H1 (cell line): ENCODE data around the gene DAB2IP. TPM values are rescaled to one million over a fixed set of nuclear protein-coding genes. Genes with fewer than 3 reads are reported as not detected.

Experiments used
- CTCF ChIA-PET: fragments of 300-600 bp; sonication (Branson Sonifier 250); formaldehyde crosslinking; loops from one replicate; lab custom pipeline; 2021; ENCODE audit not compliant: partially characterized antibody; lab: Charles Lee
- POLR2A ChIA-PET: fragments of 300-600 bp; sonication (Branson Sonifier 250); formaldehyde crosslinking; loops from one replicate; lab custom pipeline; 2021; ENCODE audit warnings: inconsistent platforms; ENCODE audit not compliant: partially characterized antibody; lab: Charles Lee
- DNase-seq, 2 experiments: peaks; one replicate each; pipeline versions ENCODE4 v3.0.0 to v3.0.0-alpha.2; 2010 to 2022; ENCODE audit warnings: low spot score in 2 of 2, low read depth in 1 of 2, mixed read lengths in 1 of 2
- FAIRE-seq: peaks from 2 replicates; lab custom pipeline; 2011; peaks lifted over from hg19 to GRCh38; lab: Jason Lieb, UNC
- H2AFZ ChIP-seq: 2 replicates; pipeline ENCODE4 v1.8.1; 2012; ENCODE audit warnings: low read length, inconsistent platforms
- H2AK5ac ChIP-seq: 2 replicates; pipeline ENCODE4 v1.6.1; 2013; ENCODE audit warnings: low read depth, low read length
- H2BK120ac ChIP-seq: replicated peaks from 2 replicates; pipeline ENCODE3; 2013; ENCODE audit warnings: low read depth, low read length, inconsistent platforms
- H2BK12ac ChIP-seq: 2 replicates; pipeline ENCODE4 v1.6.1; 2013; ENCODE audit warnings: low read depth, low read length
- H2BK15ac ChIP-seq: 2 replicates; pipeline ENCODE4 v1.6.1; 2013; ENCODE audit warnings: low read length
- H2BK20ac ChIP-seq: 2 replicates; pipeline ENCODE4 v1.6.1; 2013; ENCODE audit warnings: low read length
- H2BK5ac ChIP-seq: 2 replicates; pipeline ENCODE4 v1.6.1; 2013; ENCODE audit warnings: low read depth, low read length
- H3K14ac ChIP-seq: 2 replicates; pipeline ENCODE4 v1.6.1; 2013; ENCODE audit warnings: inconsistent platforms; ENCODE audit not compliant: insufficient read length
- H3K18ac ChIP-seq: 2 replicates; pipeline ENCODE4 v1.6.1; 2013; ENCODE audit warnings: low read length; ENCODE audit errors: extremely low read depth
- H3K23ac ChIP-seq: 2 replicates; pipeline ENCODE4 v1.6.1; 2013; ENCODE audit warnings: inconsistent platforms; ENCODE audit not compliant: insufficient read length
- H3K23me2 ChIP-seq: 2 replicates; pipeline ENCODE4 v1.6.1; 2013; ENCODE audit warnings: low read depth, low read length
- H3K27ac ChIP-seq: 2 replicates; pipeline ENCODE4 v1.6.1; 2011; ENCODE audit warnings: low read depth, low read length, inconsistent platforms
- H3K27me3 ChIP-seq, 4 experiments: replicated peaks in 1 of 4; 1 replicate in 1 of 4; 2 replicates in 3 of 4; pipeline versions ENCODE4 v1.6.1 to v1.8.1; 2011 to 2013; ENCODE audit warnings: low read length in 3 of 4, mild to moderate bottlenecking in 3 of 4, inconsistent platforms in 2 of 4, mixed read lengths in 2 of 4, moderate library complexity in 1 of 4; ENCODE audit not compliant: control insufficient read depth in 3 of 4, insufficient read depth in 3 of 4; ENCODE audit errors: extremely low read depth in 1 of 4
- H3K36me3 ChIP-seq, 4 experiments: 2 replicates each; pipeline versions ENCODE4 v1.6.1 to v1.8.1; 2011 to 2013; ENCODE audit warnings: mild to moderate bottlenecking in 4 of 4, low read length in 3 of 4, moderate library complexity in 2 of 4, control low read depth in 1 of 4, inconsistent platforms in 1 of 4; ENCODE audit not compliant: insufficient read depth in 4 of 4, control insufficient read depth in 2 of 4
- H3K4ac ChIP-seq: replicated peaks from 2 replicates; pipeline ENCODE3; 2013; ENCODE audit warnings: low read length, low read depth, mixed read lengths, inconsistent platforms; ENCODE audit not compliant: insufficient read length
- H3K4me1 ChIP-seq, 4 experiments: replicated peaks in 1 of 4; 1 replicate in 1 of 4; 2 replicates in 3 of 4; pipeline versions ENCODE4 v1.6.1 to v1.8.1; 2011 to 2013; ENCODE audit warnings: low read length in 3 of 4, inconsistent platforms in 2 of 4, mixed read lengths in 1 of 4; ENCODE audit not compliant: insufficient read depth in 4 of 4, control insufficient read depth in 3 of 4
- H3K4me2 ChIP-seq, 2 experiments: 2 replicates each; pipeline versions ENCODE4 v1.6.1 to v1.8.1; 2011 to 2013; ENCODE audit warnings: low read depth in 2 of 2, low read length in 2 of 2, control low read depth in 1 of 2, inconsistent platforms in 1 of 2, mild to moderate bottlenecking in 1 of 2; ENCODE audit not compliant: insufficient read depth in 1 of 2
- H3K4me3 ChIP-seq, 4 experiments: fragments of 200-600, 300-600 bp in 1 of 4; sonication (generic), shearing (Covaris generic), sonication (Bioruptor Twin) in 1 of 4; 2 replicates each; pipeline versions ENCODE4 v1.5.1 to v1.8.1; 2011 to 2016; ENCODE audit warnings: low read length in 4 of 4, low read depth in 3 of 4, control low read depth in 2 of 4, inconsistent platforms in 2 of 4, mild to moderate bottlenecking in 2 of 4, mixed read lengths in 1 of 4, moderate library complexity in 1 of 4; ENCODE audit not compliant: insufficient read depth in 2 of 4; ENCODE audit errors: extremely low read depth in 1 of 4
- H3K56ac ChIP-seq: replicated peaks from 2 replicates; pipeline ENCODE3; 2013; ENCODE audit warnings: low read depth, mild to moderate bottlenecking, mixed read lengths, low read length, inconsistent platforms; ENCODE audit not compliant: insufficient read length
- H3K79me1 ChIP-seq: 2 replicates; pipeline ENCODE4 v1.6.1; 2013; ENCODE audit warnings: low read depth, low read length, control low read depth
- H3K79me2 ChIP-seq, 2 experiments: 2 replicates each; pipeline versions ENCODE4 v1.6.1 to v1.8.1; 2012 to 2013; ENCODE audit warnings: low read length in 2 of 2, mild to moderate bottlenecking in 2 of 2, inconsistent platforms in 1 of 2; ENCODE audit not compliant: insufficient read depth in 2 of 2, control insufficient read depth in 1 of 2
- H3K9ac ChIP-seq, 4 experiments: replicated peaks in 1 of 4; 1 replicate in 1 of 4; 2 replicates in 3 of 4; pipeline versions ENCODE4 v1.6.1 to v1.8.1; 2011 to 2013; ENCODE audit warnings: low read depth in 3 of 4, low read length in 3 of 4, control low read depth in 2 of 4, mild to moderate bottlenecking in 2 of 4, moderate library complexity in 2 of 4, inconsistent platforms in 1 of 4; ENCODE audit errors: extremely low read depth in 1 of 4
- H3K9me3 ChIP-seq, 2 experiments: 2 replicates each; pipeline versions ENCODE4 v1.6.1 to v1.8.1; 2012 to 2013; ENCODE audit warnings: mild to moderate bottlenecking in 2 of 2, moderate library complexity in 2 of 2, control low read depth in 1 of 2, inconsistent platforms in 1 of 2, low read depth in 1 of 2, low read length in 1 of 2, mixed read lengths in 1 of 2; ENCODE audit not compliant: insufficient read depth in 2 of 2
- H4K20me1 ChIP-seq, 2 experiments: replicated peaks in 1 of 2; 2 replicates each; pipeline versions ENCODE3 to v1.8.1; 2011 to 2013; ENCODE audit warnings: inconsistent platforms in 2 of 2, low read length in 2 of 2, mild to moderate bottlenecking in 1 of 2; ENCODE audit not compliant: insufficient read depth in 2 of 2, control insufficient read depth in 1 of 2
- H4K5ac ChIP-seq: 2 replicates; pipeline ENCODE4 v1.6.1; 2013; ENCODE audit warnings: low read length, low read depth, mixed read lengths, inconsistent platforms; ENCODE audit not compliant: insufficient read length
- H4K8ac ChIP-seq: 2 replicates; pipeline ENCODE4 v1.8.0; 2013; ENCODE audit warnings: mild to moderate bottlenecking, moderate library complexity, low read length, inconsistent platforms; ENCODE audit not compliant: insufficient read depth; ENCODE audit errors: extremely low read depth
- H4K91ac ChIP-seq: replicated peaks from 2 replicates; pipeline ENCODE3; 2013; ENCODE audit warnings: low read length, mixed read lengths, inconsistent platforms; ENCODE audit not compliant: insufficient read length
- BACH1 ChIP-seq: IDR thresholded peaks from 2 replicates; pipeline ENCODE4 v1.6.1; 2012; ENCODE audit warnings: low read length, improper control_type of control experiment
- CBX5 ChIP-seq: fragments of 300-800, 300-1000 bp; sonication (generic); IDR thresholded peaks from 2 replicates; pipeline ENCODE4 v1.7.1; 2016; ENCODE audit warnings: antibody characterized with exemption, low read length, low read depth
- CBX8 ChIP-seq: fragments of 300-800, 300-1000 bp; sonication (generic); IDR thresholded peaks from 2 replicates; pipeline ENCODE4 v1.7.1; 2016; ENCODE audit warnings: low read depth, low read length, borderline replicate concordance
- CHD1 ChIP-seq: IDR thresholded peaks from 2 replicates; pipeline ENCODE4 v1.6.1; 2012; ENCODE audit warnings: low read depth, low read length, improper control_type of control experiment
- CTBP2 ChIP-seq: IDR thresholded peaks from 2 replicates; pipeline ENCODE4 v1.7.0; 2011; ENCODE audit warnings: borderline replicate concordance, mild to moderate bottlenecking, moderate library complexity, mixed read lengths, low read length; ENCODE audit not compliant: insufficient read depth, insufficient read length
- KDM1A ChIP-seq: fragments of 200-600, 300-600 bp; sonication (generic); IDR thresholded peaks from 2 replicates; pipeline ENCODE4 v1.7.1; 2016; ENCODE audit warnings: mild to moderate bottlenecking, low read length, borderline replicate concordance
- RFX5 ChIP-seq: IDR thresholded peaks from 2 replicates; pipeline ENCODE4 v1.6.1; 2011; ENCODE audit warnings: low read depth, low read length, improper control_type of control experiment, borderline replicate concordance
- SAP30 ChIP-seq: fragments of 300-600 bp; sonication (generic); IDR thresholded peaks from 2 replicates; pipeline ENCODE4 v1.7.1; 2012; ENCODE audit warnings: low read length, moderate library complexity, mild to moderate bottlenecking, inconsistent platforms; ENCODE audit not compliant: insufficient read depth, insufficient replicate concordance
- TBP ChIP-seq: IDR thresholded peaks from 2 replicates; pipeline ENCODE4 v1.6.1; 2011; ENCODE audit warnings: low read depth, low read length, improper control_type of control experiment
- YY1 ChIP-seq: IDR thresholded peaks from 2 replicates; pipeline ENCODE4 v1.6.1; 2011; ENCODE audit warnings: low read depth, mild to moderate bottlenecking, low read length
- ZNF274 ChIP-seq: IDR thresholded peaks from 2 replicates; pipeline ENCODE4 v1.7.0; 2012; ENCODE audit warnings: low read length, borderline replicate concordance; ENCODE audit errors: extremely low read depth
- polyA plus RNA-seq, 7 experiments: library from polyadenylated mRNA; depleted of rRNA in 3 of 7; stranded (reverse) in 5 of 7; unstranded in 2 of 7; fragments of >200 nt in 5 of 7; fragments of 200-250 nt in 2 of 7; gene quantifications; 1 replicate in 5 of 7; 2 replicates in 1 of 7; 4 replicates in 1 of 7; pipeline versions ENCODE4 v1.2.1 to v1.2.3, GENCODE V29; 2011 to 2013; ENCODE audit warnings: missing spikeins in 2 of 7, mixed read lengths in 2 of 7
- total RNA-seq: library from RNA; stranded (reverse); fragmentation: NEBNext Ultra II Directional; extraction: Animal tissue kit (Norgen Biotek cat#: 25700); gene quantifications from 2 replicates; pipeline ENCODE4 v1.2.1, GENCODE V29; 2021
- TF ChIP-seq, protein P1 (sequence below): IDR thresholded peaks from 2 replicates; pipeline ENCODE4 v1.6.1; 2012; ENCODE audit warnings: inconsistent platforms
- TF ChIP-seq, protein P2 (sequence below): IDR thresholded peaks from 2 replicates; pipeline ENCODE4 v1.6.1; 2012; ENCODE audit warnings: low read length, inconsistent platforms

Gene DAB2IP
- total and polyA plus RNA-seq, 2 of the 8 experiments (the other 6 are each of a cell fraction or from before 2014, with no cell fraction given) = 19.7 to 39.5 TPM

GRCh38 chr9:121711281-121711680 lies 59.8 kb downstream of the DAB2IP start:
- Histone ChIP-seq H3K27me3 (no peaks in the 10 kb centered on the region), H2BK15ac (no peak overlapping the region), H3K23ac (no peak overlapping the region), H2BK120ac (no peak overlapping the region), H4K8ac (no peak overlapping the region), H2BK12ac (no peak overlapping the region), H3K4me1 (peaks cover 4 to 9% (median 6%) of the 10 kb centered on the region in 4 experiments; a peak in 5 of 7 replicates), H2BK20ac (no peak overlapping the region), H3K36me3 (no peaks in the 10 kb centered on the region), H3K79me2 (peaks cover 0 to 66% of the 10 kb centered on the region in 2 experiments; a peak in 2 of 4 replicates), H3K4me2 (no peak overlapping the region), H4K5ac (no peak overlapping the region), H3K23me2 (no peaks in the 10 kb centered on the region), H3K27ac (no peak overlapping the region), H2AK5ac (no peak overlapping the region), H2BK5ac (no peak overlapping the region), H3K14ac (no peak overlapping the region), H3K56ac (no peak overlapping the region), H3K9ac (no peak overlapping the region), H3K4me3 (no peak overlapping the region), H2AFZ (no peak overlapping the region), H3K9me3 (no peaks in the 10 kb centered on the region), H3K79me1 (peaks cover 30% of the 10 kb centered on the region), H3K18ac (no peak overlapping the region), H4K91ac (no peak overlapping the region), H4K20me1 (peaks cover 3 to 30% of the 10 kb centered on the region in 2 experiments), H3K4ac (no peak overlapping the region)
- ChIA-PET CTCF (interaction anchor here (0.5 to 4.0 kb wide), 8 partner anchors 9 to 176 kb away, joined by 3 to 30 read pairs (median 4); no protein-coding TSS in a partner anchor), POLR2A (no interaction called here)
- no peak for FAIRE-seq
- no peak for DNase-seq
- TF ChIP-seq KDM1A = no peak
- TF ChIP-seq, protein P1, sequence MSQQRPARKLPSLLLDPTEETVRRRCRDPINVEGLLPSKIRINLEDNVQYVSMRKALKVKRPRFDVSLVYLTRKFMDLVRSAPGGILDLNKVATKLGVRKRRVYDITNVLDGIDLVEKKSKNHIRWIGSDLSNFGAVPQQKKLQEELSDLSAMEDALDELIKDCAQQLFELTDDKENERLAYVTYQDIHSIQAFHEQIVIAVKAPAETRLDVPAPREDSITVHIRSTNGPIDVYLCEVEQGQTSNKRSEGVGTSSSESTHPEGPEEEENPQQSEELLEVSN = no peak
- no peak for TF ChIP-seq CTBP2
- TF ChIP-seq YY1 = no peak
- no peak for TF ChIP-seq CBX5
- TF ChIP-seq, protein P2, sequence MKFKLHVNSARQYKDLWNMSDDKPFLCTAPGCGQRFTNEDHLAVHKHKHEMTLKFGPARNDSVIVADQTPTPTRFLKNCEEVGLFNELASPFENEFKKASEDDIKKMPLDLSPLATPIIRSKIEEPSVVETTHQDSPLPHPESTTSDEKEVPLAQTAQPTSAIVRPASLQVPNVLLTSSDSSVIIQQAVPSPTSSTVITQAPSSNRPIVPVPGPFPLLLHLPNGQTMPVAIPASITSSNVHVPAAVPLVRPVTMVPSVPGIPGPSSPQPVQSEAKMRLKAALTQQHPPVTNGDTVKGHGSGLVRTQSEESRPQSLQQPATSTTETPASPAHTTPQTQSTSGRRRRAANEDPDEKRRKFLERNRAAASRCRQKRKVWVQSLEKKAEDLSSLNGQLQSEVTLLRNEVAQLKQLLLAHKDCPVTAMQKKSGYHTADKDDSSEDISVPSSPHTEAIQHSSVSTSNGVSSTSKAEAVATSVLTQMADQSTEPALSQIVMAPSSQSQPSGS = no peak
- TF ChIP-seq SAP30 = no peak
- no peak for TF ChIP-seq CBX8
- no peak for TF ChIP-seq BACH1
- no peak for TF ChIP-seq ZNF274
- TF ChIP-seq RFX5 = no peak
- no peak for TF ChIP-seq TBP
- TF ChIP-seq CHD1 = no peak
